OCI-LY7 (cell line): ENCODE data around the gene OPN1SW. TPM values are rescaled to one million over a fixed set of nuclear protein-coding genes. Genes with fewer than 3 reads are reported as not detected.

Experiments
- BruUV-seq: library from RNA; stranded (reverse); fragments of 400-500 nt; replicated peaks from 2 replicates; lab custom pipeline; 2021; lab: Mats Ljungman, UMichigan
- CTCF ChIA-PET: fragments of 300-600 bp; sonication (Branson Sonifier 250); formaldehyde crosslinking; loops from one replicate; lab custom pipeline; 2022; ENCODE audit warnings: antibody characterized with exemption; ENCODE audit not compliant: unreplicated experiment; lab: Charles Lee
- POLR2A ChIA-PET: fragments of 300-600 bp; sonication (Branson Sonifier 250); formaldehyde crosslinking; loops from one replicate; lab custom pipeline; 2022; ENCODE audit warnings: antibody characterized with exemption; lab: Charles Lee
- DNase-seq: peaks from one replicate; pipeline ENCODE4 v3.0.0-alpha.2; 2015; ENCODE audit warnings: low spot score
- H2AFZ ChIP-seq: fragments of 200-600 bp; sonication (generic), shearing (Covaris generic); 2 replicates; pipeline ENCODE4 v1.6.1; 2014; ENCODE audit warnings: mild to moderate bottlenecking, antibody characterized with exemption, low read length, moderate library complexity
- H3K27ac ChIP-seq: fragments of 200-600 bp; sonication (generic); 2 replicates; pipeline ENCODE4 v1.5.1; 2014; ENCODE audit warnings: mixed run types, low read depth, mild to moderate bottlenecking, moderate library complexity, low read length, inconsistent platforms; ENCODE audit not compliant: poor library complexity, severe bottlenecking
- H3K36me3 ChIP-seq: fragments of 200-600 bp; sonication (generic); 2 replicates; pipeline ENCODE4 v1.6.1; 2014; ENCODE audit warnings: mild to moderate bottlenecking, antibody characterized with exemption, low read length, moderate library complexity, mixed read lengths; ENCODE audit not compliant: insufficient read depth
- H3K4me1 ChIP-seq: fragments of 200-600 bp; sonication (generic); 2 replicates; pipeline ENCODE4 v1.5.1; 2014; ENCODE audit warnings: mild to moderate bottlenecking, low read length; ENCODE audit not compliant: insufficient read depth, poor library complexity, severe bottlenecking
- H3K4me2 ChIP-seq: fragments of 200-600 bp; sonication (generic); 2 replicates; pipeline ENCODE4 v1.6.1; 2014; ENCODE audit warnings: mild to moderate bottlenecking, low read length
- H3K4me3 ChIP-seq: fragments of 200-600 bp; sonication (generic); 2 replicates; pipeline ENCODE4 v1.5.1; 2014; ENCODE audit warnings: mild to moderate bottlenecking, low read depth, low read length; ENCODE audit not compliant: poor library complexity, severe bottlenecking
- H3K79me2 ChIP-seq: fragments of 200-600 bp; sonication (generic); 2 replicates; pipeline ENCODE4 v1.6.1; 2016; ENCODE audit warnings: low read depth, mild to moderate bottlenecking, low read length, moderate library complexity, mixed read lengths; ENCODE audit not compliant: insufficient read depth
- H3K9me2 ChIP-seq: fragments of 200-600 bp; sonication (generic); 2 replicates; pipeline ENCODE4 v1.6.1; 2016; ENCODE audit warnings: mild to moderate bottlenecking, low read length, mixed read lengths; ENCODE audit not compliant: insufficient read depth
- H3K9me3 ChIP-seq: fragments of 200-600 bp; sonication (generic); 2 replicates; pipeline ENCODE4 v1.6.1; 2014; ENCODE audit warnings: mild to moderate bottlenecking, mixed run types, low read length, mixed read lengths
- H4K20me1 ChIP-seq: fragments of 200-600 bp; sonication (generic); 2 replicates; pipeline ENCODE4 v1.6.1; 2014; ENCODE audit warnings: mild to moderate bottlenecking, antibody characterized with exemption, low read length, moderate library complexity, mixed read lengths; ENCODE audit not compliant: insufficient read depth
- CTCF ChIP-seq: fragments of 200-600 bp; sonication (generic); conservative IDR thresholded peaks from 2 replicates; pipeline ENCODE4 v1.5.1; 2014; ENCODE audit warnings: mild to moderate bottlenecking, antibody characterized with exemption, low read length, moderate library complexity, mixed read lengths
- EZH2phosphoT487 ChIP-seq: fragments of 200-600 bp; sonication (generic); IDR thresholded peaks from 2 replicates; pipeline ENCODE4 v1.6.1; 2018; ENCODE audit warnings: low read depth, borderline replicate concordance, mild to moderate bottlenecking, mixed run types, antibody characterized with exemption, low read length, moderate library complexity, mixed read lengths
- intact Hi-C: fragments of 100-400 bp; cut with micrococcal nuclease; formaldehyde crosslinking; loops from one replicate; pipeline ENCODE4 v1.10.0; 2022; ENCODE audit not compliant: unreplicated experiment
- total RNA-seq, 2 experiments: library from RNA; depleted of rRNA in 1 of 2; stranded (reverse); fragments of >200 nt in 1 of 2; shearing (Covaris generic) in 1 of 2; gene quantifications; 2 replicates each; pipeline ENCODE4 v1.2.3, GENCODE V29; 2014 to 2022

The OPN1SW gene
- total RNA-seq, 2 experiments from 2014 or later = not detected

GRCh38 chr7:128788446-128789412 is 13.1 kb upstream of the OPN1SW start:
- POLR2A ChIA-PET = no interaction called here
- H3K36me3 ChIP-seq = no peaks in the 10 kb centered on the region
- H2AFZ ChIP-seq = no peak overlapping the region
- BruUV-seq = no TSS peak
- TF ChIP-seq EZH2phosphoT487 (no peak), CTCF (no peak)
- H4K20me1 ChIP-seq = no peaks in the 10 kb centered on the region
- H3K9me3 ChIP-seq = no peaks in the 10 kb centered on the region
- H3K4me2 ChIP-seq = no peak overlapping the region
- no peak for DNase-seq
- H3K27ac ChIP-seq = no peak overlapping the region
- intact Hi-C loops = no loop called here
- no peak overlapping the region for H3K4me3 ChIP-seq
- CTCF ChIA-PET = no interaction called here
- peaks cover 16% of the 10 kb centered on the region for H3K4me1 ChIP-seq
- no peaks in the 10 kb centered on the region for H3K79me2 ChIP-seq
- no peaks in the 10 kb centered on the region for H3K9me2 ChIP-seq

GRCh38 chr7:128785738-128786137 is 10.1 kb upstream of the OPN1SW start:
- Histone ChIP-seq H3K27ac (no peak overlapping the region), H3K79me2 (no peaks in the 10 kb centered on the region), H3K4me3 (no peak overlapping the region), H2AFZ (no peak overlapping the region), H3K9me2 (no peaks in the 10 kb centered on the region), H4K20me1 (no peaks in the 10 kb centered on the region), H3K9me3 (no peaks in the 10 kb centered on the region), H3K4me2 (no peak overlapping the region), H3K36me3 (no peaks in the 10 kb centered on the region), H3K4me1 (peaks cover 5% of the 10 kb centered on the region)
- ChIA-PET POLR2A (interaction anchor here (0.7 to 2.5 kb wide), 2 partner anchors 16 to 803 kb away, joined by 3 to 6 read pairs; no protein-coding TSS in a partner anchor), CTCF (no interaction called here)
- intact Hi-C loops = no loop called here
- TF ChIP-seq EZH2phosphoT487 (no peak), CTCF (no peak)
- no peak for DNase-seq
- BruUV-seq = no TSS peak
